ENCODE measurements around the gene FAM217A.

DNA sequence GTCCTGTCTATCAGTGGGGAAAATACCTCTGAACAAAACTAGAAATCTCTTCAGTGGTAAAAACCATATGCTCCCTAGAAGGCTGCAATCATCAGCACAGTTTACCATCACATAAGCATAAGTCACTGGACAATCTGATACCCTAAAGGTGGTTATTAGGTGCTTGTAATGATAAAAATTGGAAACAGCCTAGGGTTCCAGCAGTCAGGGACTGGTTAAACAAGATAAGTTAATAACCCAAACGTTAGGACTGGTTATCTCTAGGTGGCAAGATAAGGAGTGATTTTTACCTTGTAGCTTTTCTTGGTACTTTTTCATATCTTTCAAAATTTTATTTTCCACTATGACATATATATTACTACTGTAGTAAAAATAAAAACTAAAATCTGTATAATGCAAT, 45.4 kb upstream of the FAM217A start:
- no peak for TF ChIP-seq GATA3 (IDR thresholded peaks at IDR 0.05; ENCODE audit: low read depth, low read length)
- TF ChIP-seq GATA2 (IDR thresholded peaks at IDR 0.05; ENCODE audit: low read depth, low read length), result no peak

All from SH-SY5Y (cell line).